ENCODE results near the gene CEP43.

Gene CEP43

DNA sequence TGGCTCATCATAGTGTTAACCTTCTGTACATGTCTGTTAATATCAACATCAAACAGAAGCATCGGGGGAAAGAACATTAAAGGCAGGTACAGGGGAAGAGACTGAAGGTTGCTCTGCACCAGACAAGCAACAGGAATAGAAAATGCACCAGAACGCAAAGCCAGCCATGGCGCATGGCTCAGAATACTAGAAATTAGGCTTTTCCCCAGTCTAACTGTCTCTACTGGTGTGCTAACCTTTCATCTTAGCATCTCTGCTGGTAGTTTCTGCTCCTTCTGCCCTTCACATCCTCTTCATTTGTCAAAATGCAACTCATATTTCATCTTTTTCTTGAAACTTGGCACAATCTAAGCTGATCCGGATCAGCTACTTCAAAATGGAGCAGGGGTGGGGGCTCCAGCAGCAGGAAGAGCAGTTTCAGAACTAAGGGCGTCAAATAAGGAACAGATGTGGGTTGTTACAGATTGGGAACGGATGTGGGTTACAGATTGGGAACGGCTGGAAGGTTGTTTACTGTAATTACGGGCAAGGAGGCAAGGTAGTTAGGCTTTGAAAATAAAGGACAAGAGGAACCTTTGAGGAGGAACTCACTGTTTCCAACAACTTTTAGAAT lies 29.7 kb upstream of the CEP43 start:
- DNase-seq (ENCODE audit: low read depth, low spot score), result no peak

- DNase-seq (ENCODE audit: low read depth, low spot score), result no peak
These were observed 29.1 kb upstream of the CEP43 start for GRCh38 chr6:166970091-166970490.

- DNase-seq (ENCODE audit: low read depth, low spot score), result no peak
These were observed 28.4 kb upstream of the CEP43 start for GRCh38 chr6:166970776-166971175.

DNA sequence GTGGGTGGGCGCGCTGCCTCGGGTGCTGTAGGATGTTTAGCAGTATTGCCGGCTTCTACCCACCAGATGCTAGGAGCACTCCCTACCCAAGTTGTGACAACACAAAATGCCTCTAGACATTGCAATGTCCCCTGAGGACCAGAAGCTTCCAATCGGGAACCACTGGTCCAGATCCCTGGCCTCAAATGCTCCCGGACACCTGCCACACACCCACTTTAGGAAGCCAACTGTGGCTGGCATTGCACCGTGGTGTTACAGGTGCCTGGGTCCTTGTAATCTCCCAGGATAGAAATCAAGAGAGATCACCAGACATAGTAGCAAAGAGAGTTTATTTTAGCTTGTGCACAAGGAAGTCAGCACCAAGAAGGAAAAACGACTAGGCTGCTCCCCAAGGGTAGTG lies 27.9 kb upstream of the CEP43 start:
- no peak for DNase-seq (ENCODE audit: low read depth, low spot score)

DNA sequence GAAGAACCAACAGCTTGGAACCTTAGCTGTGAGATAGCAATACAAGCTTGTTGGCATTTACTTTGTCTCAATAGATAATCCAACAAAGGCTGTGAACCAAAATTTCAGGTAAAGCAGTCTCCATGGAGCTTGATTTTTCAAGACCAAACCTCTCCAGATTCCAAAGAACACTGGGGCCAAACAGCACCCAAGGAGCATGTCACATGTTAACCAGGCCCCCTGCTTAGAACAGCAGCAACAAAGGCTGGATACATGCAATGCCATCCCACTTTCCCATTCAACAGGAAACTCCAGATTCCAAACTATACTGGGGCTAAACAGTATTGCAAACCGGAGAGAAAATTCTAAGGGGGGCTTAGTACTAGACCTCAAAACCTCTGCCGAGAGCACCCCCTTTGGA lies 27.1 kb upstream of the CEP43 start:
- DNase-seq (ENCODE audit: low read depth, low spot score), result no peak

GRCh38 chr6:166976636-166977035 lies 22.6 kb upstream of the CEP43 start:
- DNase-seq (ENCODE audit: low read depth, low spot score), result no peak

DNA sequence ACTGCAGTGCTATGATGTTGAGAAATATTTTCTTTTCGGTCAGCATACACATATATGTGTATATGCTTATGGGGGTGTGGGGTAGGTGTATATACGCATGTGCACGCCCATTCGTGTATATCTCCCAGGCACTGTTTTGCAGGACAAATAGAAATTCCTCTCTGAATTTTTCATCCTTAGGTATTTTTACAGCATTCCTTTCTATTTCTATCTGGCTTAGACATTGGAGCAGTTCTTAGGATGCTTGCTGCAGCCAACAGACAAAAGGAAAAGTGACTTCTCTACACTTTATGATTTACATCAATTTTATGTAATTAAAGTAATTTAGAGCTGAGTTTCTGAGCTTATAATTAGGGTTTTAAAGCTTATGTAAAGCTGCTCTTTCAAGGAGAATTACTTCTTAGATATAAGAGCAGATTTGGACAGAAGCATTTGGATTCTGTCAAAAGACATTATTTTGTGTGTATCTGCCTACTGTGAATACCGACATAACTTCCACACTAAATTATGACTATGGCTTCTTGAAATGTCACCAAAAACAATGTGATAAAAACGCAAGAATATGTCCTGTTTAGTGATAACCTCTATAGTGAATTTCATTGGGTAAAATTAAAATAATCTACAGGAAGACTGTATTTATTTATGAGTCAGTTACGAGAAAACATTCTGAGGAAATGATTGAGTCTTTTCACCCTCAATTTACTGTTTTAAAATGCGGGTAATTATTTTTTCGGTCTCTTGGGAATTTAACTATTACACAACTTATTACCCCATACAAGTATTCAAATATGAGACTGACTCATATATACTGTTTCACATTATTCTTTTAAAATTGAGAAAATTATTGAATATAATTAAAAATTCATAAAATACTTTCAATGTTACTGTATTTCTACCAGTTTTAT lies 21.3 kb upstream of the CEP43 start:
- DNase-seq (ENCODE audit: low read depth, low spot score), result no peak

DNA sequence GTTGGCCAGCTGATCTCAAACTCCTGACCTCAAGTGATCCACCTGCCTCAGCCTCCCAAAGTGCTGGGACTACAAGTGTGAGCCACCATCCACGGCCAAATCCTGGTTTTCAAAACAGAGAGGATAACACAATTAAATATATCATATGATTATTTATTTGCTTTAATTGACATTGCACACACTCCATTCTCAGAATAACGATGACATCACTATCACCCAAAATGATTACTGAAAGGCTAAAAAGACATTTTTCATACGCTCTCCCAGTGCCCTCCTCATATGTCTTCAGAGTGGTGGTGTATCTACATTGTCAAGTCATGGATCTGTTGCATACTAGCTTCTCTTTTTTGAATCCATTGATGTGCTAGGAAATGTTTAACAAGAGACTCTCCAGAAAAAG lies 18.5 kb upstream of the CEP43 start:
- DNase-seq (ENCODE audit: low read depth, low spot score), result no peak

- no peak for DNase-seq (ENCODE audit: low read depth, low spot score)
These were observed 11.7 kb upstream of the CEP43 start for GRCh38 chr6:166987448-166987847.

DNA sequence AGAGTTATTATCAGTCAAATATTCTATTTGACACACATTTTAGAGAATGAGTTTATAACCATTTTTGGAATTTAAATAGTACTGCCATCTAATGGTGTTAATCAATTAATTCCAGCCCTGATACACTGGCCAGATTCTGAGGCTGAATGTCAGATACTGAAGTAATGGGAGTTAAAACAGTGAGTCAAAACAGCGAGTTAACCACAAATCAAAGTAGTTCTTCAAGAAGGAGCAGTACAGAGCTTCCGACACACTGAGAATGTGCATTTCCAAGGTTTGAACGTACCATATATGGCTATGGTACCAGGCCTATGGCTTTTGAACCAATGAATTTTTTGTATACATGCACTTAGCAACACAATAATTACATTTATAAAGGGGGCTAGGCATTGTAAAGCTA lies 11.3 kb upstream of the CEP43 start:
- DNase-seq (ENCODE audit: low read depth, low spot score), result no peak

GRCh38 chr6:166988674-166989201 lies 10.5 kb upstream of the CEP43 start:
- DNase-seq (ENCODE audit: low read depth, low spot score), result no peak

- DNase-seq (ENCODE audit: low read depth, low spot score), result peak; percentile 30
These were observed 9.7 kb upstream of the CEP43 start for GRCh38 chr6:166989427-166990032.

GRCh38 chr6:166996406-166996805 lies 2.8 kb upstream of the CEP43 start:
- no peak for DNase-seq (ENCODE audit: low read depth, low spot score)

GRCh38 chr6:166997348-166997747 lies 1.8 kb upstream of the CEP43 start:
- DNase-seq (ENCODE audit: low read depth, low spot score), result no peak

DNA sequence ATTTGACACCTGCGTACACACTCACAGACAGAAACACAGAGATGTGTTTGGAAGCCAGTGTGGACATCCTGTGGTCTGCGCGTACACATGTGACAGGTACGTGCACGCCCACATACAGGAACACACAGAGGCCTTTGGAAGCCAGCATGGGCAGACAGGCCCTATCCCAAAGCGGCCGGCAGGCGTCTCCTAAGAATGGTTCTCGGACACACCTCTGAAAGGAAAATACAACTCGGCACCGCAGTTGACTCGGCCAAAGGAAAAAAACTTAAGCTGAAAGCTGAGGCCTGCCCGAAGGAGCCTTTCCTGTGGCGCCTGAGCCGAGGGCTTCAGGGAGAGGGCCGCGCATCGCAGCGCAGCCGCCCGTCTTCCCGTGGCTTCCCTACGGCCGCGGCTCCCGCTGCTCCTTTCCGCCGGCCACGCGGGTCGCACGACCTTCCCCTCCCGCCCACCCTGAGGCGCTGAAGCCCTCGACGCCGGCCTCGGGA lies 1.4 kb upstream of the CEP43 start:
- DNase-seq (ENCODE audit: low read depth, low spot score), result no peak

DNA sequence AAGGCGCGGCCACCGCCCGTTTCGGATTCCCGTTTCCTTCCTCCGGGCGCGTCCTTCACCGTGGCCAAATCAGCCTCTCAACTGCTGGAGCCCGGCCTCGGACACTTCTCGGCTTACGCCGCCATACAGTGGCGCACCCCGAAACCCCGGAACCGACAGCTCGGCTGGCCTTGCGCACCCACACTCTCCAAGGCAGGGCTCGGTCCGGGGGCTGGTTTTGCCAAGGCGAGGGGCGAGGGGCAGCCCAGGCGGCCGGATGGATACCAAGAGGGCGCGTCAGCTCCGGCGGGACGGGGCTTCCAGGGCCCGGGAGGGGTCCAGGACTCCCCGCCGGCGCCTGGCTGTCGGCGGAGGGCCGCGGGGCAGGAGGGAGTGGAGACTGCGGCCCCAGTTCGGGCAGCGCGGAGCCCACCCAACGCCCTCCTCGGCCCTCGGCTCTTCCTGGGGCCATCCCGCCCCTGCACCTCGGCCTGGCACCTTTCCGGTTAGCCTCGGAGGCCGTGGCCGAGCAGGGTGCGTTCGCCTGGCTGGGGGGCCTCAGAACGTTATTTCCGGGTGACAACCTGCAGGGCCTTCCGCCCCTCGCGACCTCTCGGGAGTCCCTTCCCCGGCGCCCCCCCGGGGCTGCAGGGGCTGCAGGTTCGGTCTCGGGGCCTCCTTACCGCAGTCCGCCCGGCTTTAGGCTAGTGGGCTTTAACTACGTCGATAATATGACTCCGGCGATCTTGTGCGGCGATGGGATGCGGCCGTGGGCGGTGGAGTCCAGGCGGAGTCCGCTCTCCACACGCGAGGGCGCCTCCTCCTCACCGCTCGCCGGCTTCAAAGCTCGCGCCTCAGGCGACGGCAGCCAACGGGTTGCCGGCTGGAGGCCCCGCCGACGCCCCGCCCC lies 697 bp upstream of the CEP43 start:
- DNase-seq (ENCODE audit: low read depth, low spot score), result no peak

DNA sequence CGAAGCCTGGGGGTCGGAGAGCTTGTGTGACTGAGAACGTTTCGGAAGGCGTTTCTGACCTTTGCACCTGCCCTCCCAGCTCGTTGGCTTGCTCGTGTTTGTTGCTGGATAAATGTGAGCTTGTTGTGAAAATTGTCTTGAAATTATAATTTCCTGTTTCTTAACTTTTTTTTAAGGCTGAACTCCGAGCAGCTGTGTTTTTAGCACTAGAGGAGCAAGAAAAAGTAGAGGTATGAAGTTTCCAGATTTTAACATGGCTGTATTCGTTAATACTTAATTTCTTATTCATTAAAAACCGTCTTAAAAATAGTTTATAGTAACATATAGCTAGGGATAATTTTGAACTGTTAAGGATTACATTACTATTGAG lies 672 bp downstream of the CEP43 start:
- no peak for DNase-seq (ENCODE audit: low read depth, low spot score)

GRCh38 chr6:167000759-167001158 lies 1.6 kb downstream of the CEP43 start:
- no peak for DNase-seq (ENCODE audit: low read depth, low spot score)

DNA sequence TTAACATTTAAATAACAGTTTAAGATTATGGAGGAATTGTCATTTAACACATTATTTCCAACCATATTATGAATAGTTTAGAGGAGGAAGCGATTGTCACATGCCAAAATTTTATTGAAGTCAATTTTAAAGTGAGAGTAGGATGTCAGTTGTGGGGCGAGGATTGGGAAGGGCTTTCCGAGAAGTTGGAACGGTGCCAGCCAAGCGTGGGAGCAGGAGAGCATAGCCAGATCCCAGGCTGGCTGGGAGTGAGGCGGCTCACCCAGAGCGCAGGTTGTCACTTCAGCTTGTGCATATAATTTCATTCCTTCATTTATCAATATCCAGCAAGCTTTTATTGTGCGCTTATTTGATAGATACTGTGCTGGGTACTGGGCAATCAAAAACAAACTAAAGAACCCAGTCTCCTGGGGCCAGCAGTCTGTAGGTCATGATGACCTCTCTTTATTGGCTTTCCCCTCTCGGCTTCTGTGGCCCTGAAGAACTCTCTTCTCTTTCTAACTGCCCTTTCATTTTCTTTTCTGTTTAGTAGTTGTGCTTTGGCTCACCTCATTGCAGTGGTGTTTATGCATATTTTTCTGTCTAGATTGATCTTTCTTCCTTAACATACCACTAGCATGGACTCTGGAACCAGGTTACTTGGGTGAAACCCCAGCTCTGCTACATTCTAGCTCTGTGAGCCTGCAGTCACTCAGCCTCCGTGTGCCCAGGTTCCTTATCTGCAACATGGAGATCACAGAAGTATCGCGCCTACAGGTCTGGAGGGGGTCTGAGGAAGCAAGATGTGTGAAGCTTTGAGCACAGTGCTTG lies 6.4 kb downstream of the CEP43 start:
- DNase-seq (ENCODE audit: low read depth, low spot score), result no peak

- no peak for DNase-seq (ENCODE audit: low read depth, low spot score)
These were observed 8.8 kb downstream of the CEP43 start for GRCh38 chr6:167007985-167008384.

GRCh38 chr6:167013067-167013466 lies 13.9 kb downstream of the CEP43 start:
- DNase-seq (ENCODE audit: low read depth, low spot score), result no peak
